ENCODE results near the gene EEIG2.

DNA sequence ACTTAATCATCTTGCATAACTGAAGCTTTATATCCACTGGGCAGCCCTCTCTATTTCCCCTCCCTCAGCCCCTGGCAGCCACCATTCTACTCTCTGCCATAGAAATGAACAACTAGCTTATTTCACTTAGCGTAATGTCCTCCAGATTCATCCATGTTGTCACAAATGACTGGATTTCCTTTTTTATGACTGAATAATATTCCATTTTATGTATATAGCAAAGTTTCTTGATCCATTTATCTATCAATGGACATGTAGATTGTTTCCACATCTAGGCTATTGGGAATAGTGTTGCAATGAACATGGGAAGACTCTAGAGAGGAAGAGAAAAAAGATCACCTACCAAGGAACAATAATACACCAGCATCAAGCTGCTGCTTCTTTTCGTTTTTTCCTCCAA lies 32.1 kb upstream of the EEIG2 start:
- TF ChIP-seq, protein P1, sequence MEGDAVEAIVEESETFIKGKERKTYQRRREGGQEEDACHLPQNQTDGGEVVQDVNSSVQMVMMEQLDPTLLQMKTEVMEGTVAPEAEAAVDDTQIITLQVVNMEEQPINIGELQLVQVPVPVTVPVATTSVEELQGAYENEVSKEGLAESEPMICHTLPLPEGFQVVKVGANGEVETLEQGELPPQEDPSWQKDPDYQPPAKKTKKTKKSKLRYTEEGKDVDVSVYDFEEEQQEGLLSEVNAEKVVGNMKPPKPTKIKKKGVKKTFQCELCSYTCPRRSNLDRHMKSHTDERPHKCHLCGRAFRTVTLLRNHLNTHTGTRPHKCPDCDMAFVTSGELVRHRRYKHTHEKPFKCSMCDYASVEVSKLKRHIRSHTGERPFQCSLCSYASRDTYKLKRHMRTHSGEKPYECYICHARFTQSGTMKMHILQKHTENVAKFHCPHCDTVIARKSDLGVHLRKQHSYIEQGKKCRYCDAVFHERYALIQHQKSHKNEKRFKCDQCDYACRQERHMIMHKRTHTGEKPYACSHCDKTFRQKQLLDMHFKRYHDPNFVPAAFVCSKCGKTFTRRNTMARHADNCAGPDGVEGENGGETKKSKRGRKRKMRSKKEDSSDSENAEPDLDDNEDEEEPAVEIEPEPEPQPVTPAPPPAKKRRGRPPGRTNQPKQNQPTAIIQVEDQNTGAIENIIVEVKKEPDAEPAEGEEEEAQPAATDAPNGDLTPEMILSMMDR (IDR thresholded peaks at IDR 0.05) = no peak
- TF ChIP-seq POLR2A (IDR thresholded peaks at IDR 0.05) = no peak

All from adrenal gland (tissue), 5 donors.